BE2C (cell line): Measurements from ENCODE around the gene PRKACB.

Experiments used
- DNase-seq: peaks from one replicate; pipeline ENCODE4 v3.0.0-alpha.2; 2020
- H3K27me3 ChIP-seq: fragments of 250-450 bp; sonication (Bioruptor Pico); 2 replicates; pipeline ENCODE4 v1.5.1; 2020; ENCODE audit warnings: mild to moderate bottlenecking
- H3K36me3 ChIP-seq: fragments of 250-450 bp; sonication (Bioruptor Pico); 2 replicates; pipeline ENCODE4 v1.5.1; 2020; ENCODE audit warnings: mild to moderate bottlenecking
- H3K4me1 ChIP-seq: fragments of 250-450 bp; sonication (Bioruptor Pico); 2 replicates; pipeline ENCODE4 v1.5.1; 2020
- H3K4me3 ChIP-seq: 2 replicates; pipeline ENCODE4 v1.5.1; 2011; ENCODE audit warnings: low read depth, low read length
- H3K9me3 ChIP-seq: fragments of 250-450 bp; sonication (Bioruptor Pico); 2 replicates; pipeline ENCODE4 v1.5.1; 2020
- CTCF ChIP-seq: IDR thresholded peaks from 2 replicates; pipeline ENCODE4 v1.5.1; 2012; ENCODE audit warnings: mild to moderate bottlenecking, low read depth, low read length

Gene PRKACB

GRCh38 chr1:84260852-84261518 is 116.9 kb downstream of the PRKACB start:
- no peaks in the 10 kb centered on the region for H3K4me1 ChIP-seq
- no peak for DNase-seq
- H3K4me3 ChIP-seq: no peak overlapping the region
- H3K27me3 ChIP-seq: no peaks in the 10 kb centered on the region
- H3K36me3 ChIP-seq: no peaks in the 10 kb centered on the region
- no peaks in the 10 kb centered on the region for H3K9me3 ChIP-seq
- TF ChIP-seq CTCF: no peak

GRCh38 chr1:84264961-84265360 is 120.9 kb downstream of the PRKACB start:
- no peak for DNase-seq
- H3K4me1 ChIP-seq: no peaks in the 10 kb centered on the region
- H3K27me3 ChIP-seq: no peaks in the 10 kb centered on the region
- no peak for TF ChIP-seq CTCF
- H3K36me3 ChIP-seq: no peaks in the 10 kb centered on the region
- no peak overlapping the region for H3K4me3 ChIP-seq
- no peaks in the 10 kb centered on the region for H3K9me3 ChIP-seq

- no peaks in the 10 kb centered on the region for H3K27me3 ChIP-seq
- no peak overlapping the region for H3K4me3 ChIP-seq
- no peak for TF ChIP-seq CTCF
- H3K9me3 ChIP-seq: no peaks in the 10 kb centered on the region
- no peaks in the 10 kb centered on the region for H3K4me1 ChIP-seq
- no peak for DNase-seq
- no peaks in the 10 kb centered on the region for H3K36me3 ChIP-seq
Measured at GRCh38 chr1:84265867-84266266, 121.8 kb downstream of the PRKACB start.

- Histone ChIP-seq H3K36me3 (no peaks in the 10 kb centered on the region), H3K27me3 (no peaks in the 10 kb centered on the region), H3K4me3 (no peak overlapping the region), H3K4me1 (no peaks in the 10 kb centered on the region), H3K9me3 (no peaks in the 10 kb centered on the region)
- no peak for TF ChIP-seq CTCF
- DNase-seq: no peak
Measured at GRCh38 chr1:84266748-84267147, 122.7 kb downstream of the PRKACB start.

GRCh38 chr1:84267476-84267875 is 123.4 kb downstream of the PRKACB start:
- Histone ChIP-seq H3K9me3 (no peaks in the 10 kb centered on the region), H3K27me3 (no peaks in the 10 kb centered on the region), H3K4me1 (no peaks in the 10 kb centered on the region), H3K4me3 (no peak overlapping the region), H3K36me3 (no peaks in the 10 kb centered on the region)
- TF ChIP-seq CTCF: no peak
- DNase-seq: no peak

- Histone ChIP-seq H3K4me3 (no peak overlapping the region), H3K4me1 (no peaks in the 10 kb centered on the region), H3K36me3 (no peaks in the 10 kb centered on the region), H3K9me3 (no peaks in the 10 kb centered on the region), H3K27me3 (no peaks in the 10 kb centered on the region)
- DNase-seq: no peak
- TF ChIP-seq CTCF: no peak
Measured at GRCh38 chr1:84268346-84268745, 124.3 kb downstream of the PRKACB start.
